GM18858 (cell line): ENCODE measurements around the gene NUBP2.

Experiments
- ATAC-seq: cut with Tn5 transposase; IDR thresholded peaks from one replicate; pipeline ENCODE4 v1.9.1; 2021; ENCODE audit not compliant: unreplicated experiment

The NUBP2 gene

DNA sequence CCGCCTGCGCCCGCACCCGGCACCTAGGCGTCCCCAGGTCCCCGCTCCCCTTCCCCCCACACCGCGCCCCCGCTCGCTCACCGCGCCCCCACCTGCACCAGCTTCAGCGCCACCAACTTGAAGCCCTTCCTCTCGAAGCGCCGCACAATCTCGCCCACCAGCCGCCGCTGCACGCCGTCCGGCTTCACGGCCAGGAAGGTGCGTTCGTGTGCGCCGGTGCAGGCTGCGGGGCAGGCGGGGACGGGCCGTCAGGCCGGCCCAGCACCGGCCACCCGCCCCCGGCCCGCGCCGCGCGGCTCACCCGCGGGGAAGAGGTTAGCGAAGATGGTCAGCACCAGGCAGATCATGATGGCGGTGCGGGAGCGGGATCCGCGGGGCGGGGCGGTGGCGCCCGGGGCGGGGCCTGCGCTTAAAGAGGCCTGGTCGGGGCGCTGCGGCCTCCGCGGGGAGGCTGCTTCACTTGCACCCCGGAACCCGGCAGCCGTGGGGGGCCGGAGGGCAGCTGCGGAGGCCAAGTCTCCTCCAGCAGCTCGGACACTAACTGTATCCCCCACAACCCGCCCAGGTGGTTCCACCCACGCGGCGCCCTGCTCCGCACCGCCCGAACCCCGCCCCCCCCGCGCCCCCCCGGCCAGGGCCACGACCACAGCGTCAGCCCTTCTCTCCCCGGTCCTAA, 11.4 kb upstream of the NUBP2 start, which contains the start of gene NME3:
NME3 (minus strand) TSS at position 356 of the 676 bp plus-strand sequence; CDS start at position 347, 9 bp downstream.
- ATAC-seq = no peak

GRCh38 chr16:1771864-1772361, 10.8 kb upstream of the NUBP2 start:
- no peak for ATAC-seq

GRCh38 chr16:1772362-1772907, 10.3 kb upstream of the NUBP2 start, which contains the start of gene EME2:
Gene EME2 (plus strand): TSS chr16:1772810. CDS start chr16:1773228, 418 bp downstream.
- no peak for ATAC-seq

- no peak for ATAC-seq
Measured at GRCh38 chr16:1772908-1773702, 9.7 kb upstream of the NUBP2 start, which contains the start of gene MRPS34. Gene MRPS34 (minus strand): TSS chr16:1773134. CDS start chr16:1773119, 15 bp downstream.

DNA sequence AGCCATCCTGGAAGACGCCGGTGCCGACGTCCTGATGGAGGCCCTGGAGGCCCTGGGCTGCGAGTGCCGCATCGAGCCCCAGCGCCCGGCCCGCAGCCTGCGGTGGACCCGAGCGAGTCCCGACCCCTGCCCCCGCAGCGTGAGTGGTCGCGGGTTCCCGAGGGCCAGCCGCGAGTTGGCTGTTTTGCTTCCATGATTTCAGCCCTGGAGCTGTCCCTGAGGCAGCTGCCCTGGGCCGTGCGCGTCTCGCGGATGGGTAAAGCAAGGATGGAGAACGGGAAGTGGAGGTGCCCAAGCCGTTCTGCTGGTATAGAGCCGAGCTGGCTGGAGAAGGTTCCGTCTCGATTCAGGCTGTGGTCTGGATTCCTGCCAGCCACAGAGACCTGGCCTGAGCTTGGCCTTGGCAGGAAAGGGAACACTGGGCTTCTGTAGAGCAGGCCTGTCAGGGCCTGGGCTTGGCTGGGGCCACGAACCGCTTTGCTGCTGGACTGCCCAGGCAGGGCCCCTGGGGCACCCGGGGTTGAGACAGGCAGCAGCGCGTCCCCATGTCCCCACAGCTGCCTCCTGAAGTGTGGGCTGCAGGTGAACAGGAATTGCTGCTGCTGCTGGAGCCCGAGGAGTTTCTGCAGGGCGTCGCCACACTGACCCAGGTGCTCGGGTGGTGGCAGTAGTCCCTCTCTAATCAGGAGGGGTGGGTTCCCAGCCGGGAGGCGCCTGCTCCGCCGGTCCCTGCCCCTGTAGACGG, 8.9 kb upstream of the NUBP2 start:
- no peak for ATAC-seq

DNA sequence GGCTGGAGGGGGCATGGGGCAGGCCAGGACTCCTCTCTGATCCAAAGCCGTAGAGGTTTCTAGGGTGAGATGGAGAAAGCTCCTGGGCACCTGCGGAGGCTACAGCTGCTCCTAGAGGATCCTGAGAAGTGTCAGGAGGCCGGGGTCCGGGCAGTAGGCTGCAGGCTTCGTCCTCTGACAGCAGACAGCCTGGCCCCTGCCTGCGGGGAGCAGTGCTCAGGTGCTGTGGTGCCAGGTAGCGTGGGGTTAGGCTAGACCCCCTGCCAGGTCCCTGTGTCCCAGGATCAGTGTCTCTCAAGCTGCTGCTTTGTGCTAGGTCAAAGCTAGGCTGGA, 8.3 kb upstream of the NUBP2 start:
- no peak for ATAC-seq

DNA sequence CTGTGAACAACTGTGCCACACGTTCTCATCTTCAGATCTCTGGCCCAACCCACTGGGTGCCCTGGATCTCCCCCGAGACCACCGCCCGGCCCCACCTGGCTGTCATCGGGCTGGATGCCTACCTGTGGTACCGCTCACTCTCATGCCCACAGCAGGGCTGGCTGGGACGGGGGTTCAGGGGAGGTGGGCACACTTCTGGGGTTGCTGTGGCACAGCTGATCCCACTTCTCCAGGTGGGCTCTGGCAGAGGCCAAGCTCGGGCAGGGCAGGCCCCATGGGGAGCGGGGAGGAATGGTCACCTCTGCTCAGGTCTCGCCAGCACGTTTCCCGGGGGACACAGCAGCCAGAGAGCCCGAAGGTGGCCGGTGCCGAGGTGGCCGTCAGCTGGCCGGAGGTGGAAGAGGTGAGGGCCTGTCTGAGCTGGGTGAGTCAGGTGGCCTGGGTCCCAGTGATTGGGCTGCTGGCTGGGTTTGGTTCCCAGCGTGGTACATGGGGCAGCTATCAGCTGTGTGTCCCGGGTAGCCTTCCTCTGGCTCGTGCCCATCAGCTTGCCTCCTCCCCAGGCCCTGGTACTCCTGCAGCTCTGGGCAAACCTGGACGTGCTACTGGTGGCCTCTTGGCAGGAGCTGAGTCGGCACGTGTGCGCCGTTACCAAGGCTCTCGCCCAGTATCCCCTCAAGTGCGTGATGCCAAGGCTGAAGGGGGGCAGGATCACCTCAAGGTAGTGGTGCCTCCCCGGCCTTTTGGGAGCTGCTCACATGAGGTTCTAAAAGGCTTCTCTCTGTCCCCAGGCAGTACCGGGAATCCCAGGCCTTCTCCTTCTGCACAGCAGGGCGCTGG, 7.5 kb upstream of the NUBP2 start:
- no peak for ATAC-seq

DNA sequence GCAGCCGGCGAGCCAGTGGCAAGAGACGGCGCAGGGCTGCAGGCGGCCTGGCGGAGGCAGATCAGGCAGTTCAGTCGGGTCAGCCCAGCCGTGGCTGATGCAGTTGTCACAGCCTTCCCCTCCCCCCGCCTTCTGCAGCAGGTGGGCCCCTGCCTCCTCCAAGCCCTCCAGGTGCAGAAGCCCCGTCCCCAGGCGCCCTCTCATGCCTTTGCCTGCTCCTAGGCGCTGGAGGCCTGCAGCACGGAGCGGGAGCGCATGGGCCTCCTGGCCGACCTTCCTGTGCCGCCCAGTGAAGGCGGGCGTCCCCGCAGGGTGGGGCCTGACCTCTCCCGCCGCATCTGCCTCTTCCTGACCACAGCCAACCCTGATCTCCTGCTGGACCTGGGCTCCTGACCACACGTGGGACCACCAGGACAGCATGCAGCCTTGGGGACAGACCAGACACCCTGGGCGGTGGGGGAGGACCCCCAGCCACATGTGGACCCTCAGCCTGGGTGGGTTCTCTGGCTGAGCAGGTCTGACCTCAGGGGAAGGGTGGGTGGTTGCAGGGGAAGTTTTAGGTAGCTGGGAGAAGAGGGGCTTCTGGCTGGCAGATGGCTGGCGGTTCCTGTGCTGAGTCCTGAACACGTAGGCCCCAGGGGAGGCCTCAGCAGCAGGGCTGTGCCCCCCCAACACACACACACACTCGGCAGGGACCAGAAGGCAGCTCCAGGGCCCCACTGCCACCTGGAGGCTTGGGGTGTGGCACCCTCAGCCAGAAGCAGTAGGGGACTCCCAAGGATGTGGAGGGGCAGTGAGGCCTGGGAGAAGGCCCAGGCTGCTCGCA, 6.7 kb upstream of the NUBP2 start:
- ATAC-seq = no peak

DNA sequence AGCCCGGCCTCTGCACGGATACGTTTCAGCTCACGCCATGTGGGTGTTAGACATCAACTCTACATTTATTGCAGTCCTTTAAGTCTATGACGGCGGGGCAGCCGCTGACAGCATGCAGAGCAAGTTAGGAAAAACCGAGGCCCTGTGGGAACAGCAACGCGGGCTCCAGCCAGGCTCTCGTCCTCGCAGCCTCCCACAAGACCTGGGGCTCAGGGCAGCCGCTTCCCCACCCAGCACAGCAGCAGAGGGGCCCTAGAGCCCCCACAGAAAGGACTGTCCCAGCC, 6.1 kb upstream of the NUBP2 start:
- no peak for ATAC-seq

GRCh38 chr16:1776991-1777374, 5.8 kb upstream of the NUBP2 start:
- no peak for ATAC-seq

GRCh38 chr16:1777375-1778199, 5.2 kb upstream of the NUBP2 start:
- ATAC-seq = no peak

GRCh38 chr16:1778200-1779179, 4.3 kb upstream of the NUBP2 start:
- ATAC-seq = no peak

- no peak for ATAC-seq
Measured at GRCh38 chr16:1779234-1779701, 3.5 kb upstream of the NUBP2 start.

- no peak for ATAC-seq
Measured at GRCh38 chr16:1779741-1780676, 2.8 kb upstream of the NUBP2 start.

DNA sequence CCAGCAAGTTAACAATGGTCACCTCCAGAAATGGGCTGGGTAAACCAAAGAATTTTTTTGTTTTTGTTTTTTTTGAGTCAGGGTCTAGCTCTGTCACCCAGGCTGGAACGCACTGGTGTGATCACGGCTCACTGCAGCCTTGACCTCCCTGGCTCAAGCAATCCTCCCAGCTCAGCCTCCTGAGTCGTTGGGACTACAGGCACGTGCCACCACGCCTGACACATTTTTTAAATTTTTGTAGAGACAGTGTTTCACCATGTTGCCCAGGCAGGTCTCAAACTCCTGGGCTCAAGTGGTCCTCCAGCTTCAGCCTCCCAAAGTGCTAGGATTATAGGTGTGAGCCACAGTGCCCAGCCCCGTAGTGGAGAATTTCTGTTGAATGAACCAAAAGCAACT, 2.1 kb upstream of the NUBP2 start:
- ATAC-seq = no peak

GRCh38 chr16:1781254-1781653, 1.5 kb upstream of the NUBP2 start:
- ATAC-seq = no peak
